Osteocyte (in vitro differentiated cells): Measurements from ENCODE around the gene NR2F6. TPM values are rescaled to one million over a fixed set of nuclear protein-coding genes. Genes with fewer than 3 reads are reported as not detected.

ENCODE experiments used
- DNase-seq: peaks from one replicate; pipeline ENCODE4 v3.0.0; 2021; ENCODE audit warnings: mixed read lengths; ENCODE audit not compliant: unreplicated experiment; ENCODE audit errors: extremely low spot score
- H3K27ac Mint-ChIP-seq: one replicate; pipeline ENCODE4 v1.8.0; 2021; ENCODE audit warnings: mild to moderate bottlenecking, mixed read lengths; ENCODE audit not compliant: unreplicated experiment
- H3K27me3 Mint-ChIP-seq: one replicate; pipeline ENCODE4 v1.8.0; 2021; ENCODE audit warnings: mixed read lengths; ENCODE audit not compliant: unreplicated experiment
- H3K36me3 Mint-ChIP-seq: one replicate; pipeline ENCODE4 v1.8.0; 2021; ENCODE audit warnings: mixed read lengths; ENCODE audit not compliant: unreplicated experiment
- H3K4me1 Mint-ChIP-seq: one replicate; pipeline ENCODE4 v1.8.0; 2021; ENCODE audit warnings: mixed read lengths; ENCODE audit not compliant: unreplicated experiment
- H3K4me3 Mint-ChIP-seq: one replicate; pipeline ENCODE4 v1.8.0; 2021; ENCODE audit warnings: mild to moderate bottlenecking, moderate library complexity, mixed read lengths; ENCODE audit not compliant: unreplicated experiment
- H3K9me3 Mint-ChIP-seq: one replicate; pipeline ENCODE4 v1.8.0; 2021; ENCODE audit warnings: mixed read lengths; ENCODE audit not compliant: unreplicated experiment
- total RNA-seq: library from RNA; stranded (reverse); gene quantifications from 2 replicates; pipeline ENCODE4 v1.2.1, GENCODE V29; 2021
- TF ChIP-seq, protein P1 (sequence below): fragments of 200-600 bp; sonication (generic); IDR thresholded peaks from 2 replicates; pipeline ENCODE4 v1.5.0; 2021; ENCODE audit warnings: antibody characterized with exemption, mild to moderate bottlenecking, moderate library complexity

NR2F6 gene
- total RNA-seq, 1 donor from 2014 or later, result 44.2 TPM

GRCh38 chr19:17289489-17289888 is 43.8 kb upstream of the NR2F6 start:
- no peak overlapping the region for H3K4me3 Mint-ChIP-seq
- no peaks in the 10 kb centered on the region for H3K27me3 Mint-ChIP-seq
- H3K27ac Mint-ChIP-seq, result no peak overlapping the region
- TF ChIP-seq, protein P1, sequence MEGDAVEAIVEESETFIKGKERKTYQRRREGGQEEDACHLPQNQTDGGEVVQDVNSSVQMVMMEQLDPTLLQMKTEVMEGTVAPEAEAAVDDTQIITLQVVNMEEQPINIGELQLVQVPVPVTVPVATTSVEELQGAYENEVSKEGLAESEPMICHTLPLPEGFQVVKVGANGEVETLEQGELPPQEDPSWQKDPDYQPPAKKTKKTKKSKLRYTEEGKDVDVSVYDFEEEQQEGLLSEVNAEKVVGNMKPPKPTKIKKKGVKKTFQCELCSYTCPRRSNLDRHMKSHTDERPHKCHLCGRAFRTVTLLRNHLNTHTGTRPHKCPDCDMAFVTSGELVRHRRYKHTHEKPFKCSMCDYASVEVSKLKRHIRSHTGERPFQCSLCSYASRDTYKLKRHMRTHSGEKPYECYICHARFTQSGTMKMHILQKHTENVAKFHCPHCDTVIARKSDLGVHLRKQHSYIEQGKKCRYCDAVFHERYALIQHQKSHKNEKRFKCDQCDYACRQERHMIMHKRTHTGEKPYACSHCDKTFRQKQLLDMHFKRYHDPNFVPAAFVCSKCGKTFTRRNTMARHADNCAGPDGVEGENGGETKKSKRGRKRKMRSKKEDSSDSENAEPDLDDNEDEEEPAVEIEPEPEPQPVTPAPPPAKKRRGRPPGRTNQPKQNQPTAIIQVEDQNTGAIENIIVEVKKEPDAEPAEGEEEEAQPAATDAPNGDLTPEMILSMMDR, result no peak
- peak; percentile 89 for DNase-seq
- no peaks in the 10 kb centered on the region for H3K36me3 Mint-ChIP-seq
- no peaks in the 10 kb centered on the region for H3K9me3 Mint-ChIP-seq
- H3K4me1 Mint-ChIP-seq, result peaks cover 10% of the 10 kb centered on the region

DNA sequence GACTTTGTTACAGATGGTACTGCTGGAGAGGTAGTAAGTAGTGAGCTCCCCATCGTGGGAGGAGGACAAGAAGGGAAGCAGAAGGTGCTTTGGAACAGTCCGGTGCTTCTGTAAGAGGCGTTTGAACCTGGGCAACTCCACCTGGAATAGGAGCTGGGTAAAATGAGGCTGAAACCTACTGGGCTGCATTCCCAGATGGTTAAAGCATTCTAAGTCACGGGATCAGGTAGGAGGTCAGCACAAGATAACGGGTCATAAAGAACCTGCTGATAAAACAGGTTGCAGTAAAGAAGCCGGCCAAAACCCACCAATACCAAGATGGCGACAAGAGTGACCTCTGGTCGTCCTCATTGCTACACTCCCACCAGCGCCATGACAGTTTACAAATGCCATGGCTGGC is 41.0 kb upstream of the NR2F6 start:
- TF ChIP-seq, protein P1, result no peak
- Mint-ChIP-seq H3K36me3 (no peaks in the 10 kb centered on the region), H3K9me3 (no peaks in the 10 kb centered on the region), H3K27me3 (no peaks in the 10 kb centered on the region), H3K4me1 (peaks cover 6% of the 10 kb centered on the region), H3K27ac (no peak overlapping the region), H3K4me3 (no peak overlapping the region)
- no peak for DNase-seq

DNA sequence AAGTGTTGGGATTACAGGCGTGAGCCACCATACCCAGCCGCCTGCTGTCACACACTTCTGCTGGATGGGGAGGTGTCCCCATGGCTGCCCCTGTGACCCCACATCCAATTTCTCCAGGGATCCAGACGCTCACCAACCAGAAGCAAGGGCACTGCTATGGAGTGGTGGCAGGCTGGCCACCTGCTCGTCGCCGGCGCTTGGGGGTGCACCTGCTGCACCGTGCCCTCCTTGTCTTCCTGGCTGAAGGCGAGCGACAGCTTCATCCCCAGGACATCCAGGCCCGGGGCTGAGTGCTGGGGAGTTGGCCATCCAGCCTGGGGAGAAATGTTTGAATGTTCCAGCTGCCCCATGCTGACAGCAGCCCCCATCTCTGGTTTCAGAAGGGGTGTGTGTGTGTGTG is 40.5 kb upstream of the NR2F6 start:
- Mint-ChIP-seq H3K4me3 (no peak overlapping the region), H3K27me3 (no peaks in the 10 kb centered on the region), H3K27ac (no peak overlapping the region), H3K4me1 (peaks cover 6% of the 10 kb centered on the region), H3K9me3 (no peaks in the 10 kb centered on the region), H3K36me3 (no peaks in the 10 kb centered on the region)
- TF ChIP-seq, protein P1, result no peak
- no peak for DNase-seq

DNA sequence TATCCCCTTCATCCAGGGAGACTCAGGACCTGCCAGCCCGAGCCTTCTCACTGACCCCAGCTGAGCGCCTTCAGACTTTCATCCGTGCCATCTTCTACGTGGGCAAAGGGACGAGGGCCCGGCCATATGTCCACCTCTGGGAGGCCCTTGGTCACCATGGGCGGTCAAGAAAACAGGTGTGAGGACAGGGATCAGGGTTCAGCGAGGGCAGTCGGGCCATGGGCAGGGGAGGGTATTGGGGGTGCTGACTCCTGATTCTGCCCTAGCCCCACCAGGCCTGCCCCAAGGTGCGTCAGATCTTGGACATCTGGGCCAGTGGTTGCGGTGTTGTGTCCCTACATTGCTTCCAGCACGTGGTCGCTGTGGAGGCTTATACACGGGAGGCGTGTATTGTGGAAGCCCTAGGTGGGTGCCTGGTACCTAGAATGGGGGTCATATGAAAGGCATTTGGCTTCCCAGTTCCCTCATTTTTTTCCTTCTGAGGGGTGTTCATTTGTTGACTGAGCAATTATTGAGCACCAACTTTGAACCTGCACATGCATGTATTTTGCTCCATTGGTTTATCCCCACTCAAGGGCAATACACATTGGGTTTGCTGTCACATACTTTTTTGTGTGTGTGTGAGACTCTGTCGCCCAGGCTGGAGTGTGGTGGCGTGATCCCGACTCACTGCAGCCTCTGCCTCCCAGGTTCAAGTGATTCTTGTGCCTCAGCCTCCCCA is 39.9 kb upstream of the NR2F6 start:
- no peaks in the 10 kb centered on the region for H3K9me3 Mint-ChIP-seq
- no peak overlapping the region for H3K4me3 Mint-ChIP-seq
- DNase-seq, result no peak
- H3K4me1 Mint-ChIP-seq, result peaks cover 6% of the 10 kb centered on the region
- no peaks in the 10 kb centered on the region for H3K27me3 Mint-ChIP-seq
- TF ChIP-seq, protein P1, result no peak
- H3K27ac Mint-ChIP-seq, result no peak overlapping the region
- no peaks in the 10 kb centered on the region for H3K36me3 Mint-ChIP-seq

GRCh38 chr19:17283504-17283996 is 37.8 kb upstream of the NR2F6 start:
- no peaks in the 10 kb centered on the region for H3K36me3 Mint-ChIP-seq
- no peak overlapping the region for H3K27ac Mint-ChIP-seq
- H3K4me1 Mint-ChIP-seq, result peaks cover 3% of the 10 kb centered on the region
- no peaks in the 10 kb centered on the region for H3K9me3 Mint-ChIP-seq
- TF ChIP-seq, protein P1, result no peak
- no peaks in the 10 kb centered on the region for H3K27me3 Mint-ChIP-seq
- no peak overlapping the region for H3K4me3 Mint-ChIP-seq
- no peak for DNase-seq
